HG03520 (cell line): ENCODE data around the gene GTF3C1.

Experiments used
- ATAC-seq: cut with Tn5 transposase; IDR thresholded peaks from one replicate; pipeline ENCODE4 v1.9.1; 2021; ENCODE audit warnings: mild to moderate bottlenecking, moderate library complexity; ENCODE audit not compliant: unreplicated experiment

Gene GTF3C1

GRCh38 chr16:27489906-27490305, 59.8 kb downstream of the GTF3C1 start:
- no peak for ATAC-seq

- ATAC-seq, result no peak
These were observed 60.3 kb downstream of the GTF3C1 start for GRCh38 chr16:27489421-27489820.

GRCh38 chr16:27486760-27487159, 63.0 kb downstream of the GTF3C1 start:
- no peak for ATAC-seq

GRCh38 chr16:27486344-27486743, 63.4 kb downstream of the GTF3C1 start:
- ATAC-seq, result no peak

GRCh38 chr16:27485811-27486210, 63.9 kb downstream of the GTF3C1 start:
- ATAC-seq, result no peak

- ATAC-seq, result no peak
These were observed 64.6 kb downstream of the GTF3C1 start for GRCh38 chr16:27485126-27485525.

- no peak for ATAC-seq
These were observed 66.1 kb downstream of the GTF3C1 start for GRCh38 chr16:27483624-27484023.

- ATAC-seq, result no peak
These were observed 66.7 kb downstream of the GTF3C1 start for GRCh38 chr16:27483088-27483437.

- no peak for ATAC-seq
These were observed 67.2 kb downstream of the GTF3C1 start for GRCh38 chr16:27482397-27483087.

GRCh38 chr16:27481282-27481934, 68.3 kb downstream of the GTF3C1 start:
- ATAC-seq, result no peak

- ATAC-seq, result no peak
These were observed 69.0 kb downstream of the GTF3C1 start for GRCh38 chr16:27480761-27481160.

- ATAC-seq, result no peak
These were observed 73.5 kb downstream of the GTF3C1 start for GRCh38 chr16:27476240-27476639.

- no peak for ATAC-seq
These were observed 74.2 kb downstream of the GTF3C1 start for GRCh38 chr16:27475561-27475960.

GRCh38 chr16:27474921-27475320, 74.8 kb downstream of the GTF3C1 start:
- no peak for ATAC-seq

GRCh38 chr16:27474041-27474440, 75.7 kb downstream of the GTF3C1 start:
- no peak for ATAC-seq

GRCh38 chr16:27473101-27473900, 76.4 kb downstream of the GTF3C1 start:
- no peak for ATAC-seq

GRCh38 chr16:27472091-27473020, 77.4 kb downstream of the GTF3C1 start:
- ATAC-seq, result no peak

- no peak for ATAC-seq
These were observed 78.1 kb downstream of the GTF3C1 start for GRCh38 chr16:27471661-27472060.

- ATAC-seq, result no peak
These were observed 78.9 kb downstream of the GTF3C1 start for GRCh38 chr16:27470567-27471431.
